Bronchial epithelial cell (primary cell): ENCODE measurements around the gene NLRP9. TPM values are rescaled to one million over a fixed set of nuclear protein-coding genes. Genes with fewer than 3 reads are reported as not detected.

Experiments used
- DNase-seq: peaks from one replicate; pipeline ENCODE4 v3.0.0-alpha.2; 2010; ENCODE audit warnings: low read depth
- FAIRE-seq: peaks from 2 replicates; lab custom pipeline; 2011; peaks lifted over from hg19 to GRCh38; lab: Jason Lieb, UNC
- H3K27me3 ChIP-seq: 2 replicates; pipeline ENCODE4 v1.5.1; 2011; ENCODE audit warnings: low read length; ENCODE audit not compliant: control insufficient read depth, insufficient read depth
- H3K36me3 ChIP-seq: 2 replicates; pipeline ENCODE4 v1.5.1; 2011; ENCODE audit warnings: low read length; ENCODE audit not compliant: control insufficient read depth, insufficient read depth
- H3K4me3 ChIP-seq: 2 replicates; pipeline ENCODE4 v1.5.1; 2011; ENCODE audit warnings: mild to moderate bottlenecking, low read depth, low read length, control low read depth
- CTCF ChIP-seq: IDR thresholded peaks from 2 replicates; pipeline ENCODE4 v1.5.1; 2011; ENCODE audit warnings: mild to moderate bottlenecking, moderate library complexity, low read length, control low read depth, inconsistent platforms; ENCODE audit not compliant: insufficient read depth, severe bottlenecking
- total RNA-seq: library from RNA; depleted of rRNA; stranded (reverse); fragments of >200 nt; gene quantifications from 2 replicates; pipeline ENCODE4 v1.2.1, GENCODE V29; 2014

NLRP9 gene
- total RNA-seq, 1 donor from 2014 or later, result not detected

GRCh38 chr19:55669418-55670279, 68.6 kb downstream of the NLRP9 start:
- FAIRE-seq (no peak), DNase-seq (no peak)
- H3K36me3 ChIP-seq, result peaks cover 39% of the 10 kb centered on the region
- TF ChIP-seq CTCF, result no peak
- no peak overlapping the region for H3K4me3 ChIP-seq
- no peaks in the 10 kb centered on the region for H3K27me3 ChIP-seq

DNA sequence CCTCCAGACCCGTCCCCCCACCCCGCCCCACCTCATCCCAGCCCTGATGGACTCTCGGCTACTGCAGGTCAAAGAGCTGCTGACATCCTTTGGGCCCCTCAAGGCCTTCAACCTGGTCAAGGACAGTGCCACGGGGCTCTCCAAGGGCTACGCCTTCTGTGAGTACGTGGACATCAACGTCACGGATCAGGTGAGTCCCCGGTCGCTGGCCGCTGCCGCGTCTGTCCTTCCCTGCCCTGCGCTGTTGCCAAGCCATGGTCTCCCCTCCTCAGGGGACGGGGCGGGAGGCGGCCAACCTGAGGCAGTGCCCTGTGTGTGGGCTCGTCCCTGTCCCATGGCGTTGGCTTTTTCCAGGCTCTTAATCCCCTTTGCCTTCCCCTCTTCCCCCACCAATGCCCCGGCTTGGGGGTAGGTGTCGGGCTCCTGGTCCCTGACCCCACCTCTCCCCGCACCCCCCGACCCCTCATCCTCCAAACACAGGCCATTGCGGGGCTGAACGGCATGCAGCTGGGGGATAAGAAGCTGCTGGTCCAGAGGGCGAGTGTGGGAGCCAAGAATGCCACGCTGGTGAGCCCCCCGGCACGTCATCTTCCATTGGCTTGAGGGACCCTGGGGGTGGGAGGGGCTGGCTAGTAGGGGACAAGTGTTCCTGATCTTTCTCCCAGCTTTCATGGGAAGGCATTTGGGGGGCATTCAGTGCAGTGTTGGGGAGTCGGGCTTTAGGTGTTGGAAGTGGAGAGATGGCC, 69.4 kb downstream of the NLRP9 start:
- H3K4me3 ChIP-seq, result no peak overlapping the region
- peaks cover 42% of the 10 kb centered on the region for H3K36me3 ChIP-seq
- no peak for TF ChIP-seq CTCF
- DNase-seq, result no peak
- no peak for FAIRE-seq
- no peaks in the 10 kb centered on the region for H3K27me3 ChIP-seq

DNA sequence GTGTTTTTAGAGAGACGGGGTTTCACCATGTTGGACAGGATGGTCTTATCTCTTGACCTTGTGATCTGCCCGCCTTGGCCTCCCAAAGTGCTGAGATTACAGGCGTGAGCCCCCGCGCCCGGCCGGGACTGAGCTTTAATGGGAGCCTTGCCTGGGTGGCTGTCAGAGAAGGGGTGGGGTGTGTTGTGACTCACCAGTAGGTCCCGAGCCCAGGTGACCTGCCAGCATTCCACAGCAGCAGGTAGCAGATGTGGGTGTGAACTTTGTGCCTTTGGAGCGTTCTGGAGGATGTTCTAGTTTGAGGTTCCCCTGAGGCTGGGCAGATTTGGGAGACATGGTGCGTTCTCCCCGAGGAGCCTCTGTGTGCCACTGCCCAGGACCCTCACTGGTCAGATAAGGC, 70.2 kb downstream of the NLRP9 start:
- DNase-seq, result peak; percentile 39
- peaks cover 48% of the 10 kb centered on the region for H3K36me3 ChIP-seq
- peak; percentile 43 for FAIRE-seq
- no peak overlapping the region for H3K4me3 ChIP-seq
- H3K27me3 ChIP-seq, result no peaks in the 10 kb centered on the region
- TF ChIP-seq CTCF, result no peak

GRCh38 chr19:55667511-55667910, 70.7 kb downstream of the NLRP9 start:
- no peak overlapping the region for H3K4me3 ChIP-seq
- no peak for DNase-seq
- no peak for FAIRE-seq
- no peak for TF ChIP-seq CTCF
- peaks cover 51% of the 10 kb centered on the region for H3K36me3 ChIP-seq
- H3K27me3 ChIP-seq, result no peaks in the 10 kb centered on the region

DNA sequence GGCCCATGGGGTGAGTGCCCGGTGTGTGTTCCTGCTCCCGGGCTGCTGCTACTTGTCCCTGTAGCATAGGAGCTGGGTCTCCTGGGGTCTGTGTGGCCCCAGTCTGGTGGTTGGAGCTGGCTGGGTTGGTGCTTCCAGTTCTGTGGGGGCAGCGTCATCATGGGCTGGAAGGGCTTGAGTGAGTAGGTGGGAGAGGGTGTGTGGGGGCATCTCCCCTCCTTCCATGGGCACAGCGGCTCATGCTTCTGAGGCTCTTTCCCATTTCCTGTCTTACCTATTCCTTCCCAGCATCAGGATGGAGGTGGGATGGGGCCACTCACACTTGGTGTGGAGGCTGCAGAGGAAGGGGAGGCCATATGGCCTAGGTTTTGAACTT, 71.2 kb downstream of the NLRP9 start:
- peaks cover 53% of the 10 kb centered on the region for H3K36me3 ChIP-seq
- TF ChIP-seq CTCF, result no peak
- H3K27me3 ChIP-seq, result no peaks in the 10 kb centered on the region
- FAIRE-seq (no peak), DNase-seq (no peak)
- H3K4me3 ChIP-seq, result no peak overlapping the region
